ENCODE data around the gene HSPG2. TPM values are rescaled to one million over a fixed set of nuclear protein-coding genes. Genes with fewer than 3 reads are reported as not detected.
"Not testable (repeated sequence)": the region's sequence is repeated elsewhere in the genome, so short reads cannot be mapped to it uniquely, and the experiment has no call there.

HSPG2 gene
- polyA plus RNA-seq, 1 donor from 2014 or later: 0.79 TPM

DNA sequence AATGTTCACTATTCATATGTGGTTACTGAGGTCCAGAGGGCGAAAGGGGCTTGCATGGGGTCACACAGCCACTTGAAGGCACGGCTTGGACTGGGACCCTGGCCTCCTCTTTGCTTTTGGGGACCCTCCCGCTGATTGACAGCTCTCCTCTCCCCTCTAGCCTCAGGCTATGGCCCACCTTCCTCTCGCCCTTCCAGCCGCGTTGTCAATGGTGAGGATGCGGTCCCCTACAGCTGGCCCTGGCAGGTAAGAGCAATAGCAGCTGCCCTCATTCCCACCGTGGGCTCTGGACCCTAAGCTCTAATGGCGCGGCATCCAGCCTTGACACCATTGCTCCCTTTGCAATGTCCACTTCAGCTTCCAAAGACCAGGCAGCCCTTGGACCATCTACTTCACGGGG lies 41.1 kb upstream of the HSPG2 start:
- H3K36me3 ChIP-seq (ENCODE audit: insufficient read depth, low read length): not testable (repeated sequence)

DNA sequence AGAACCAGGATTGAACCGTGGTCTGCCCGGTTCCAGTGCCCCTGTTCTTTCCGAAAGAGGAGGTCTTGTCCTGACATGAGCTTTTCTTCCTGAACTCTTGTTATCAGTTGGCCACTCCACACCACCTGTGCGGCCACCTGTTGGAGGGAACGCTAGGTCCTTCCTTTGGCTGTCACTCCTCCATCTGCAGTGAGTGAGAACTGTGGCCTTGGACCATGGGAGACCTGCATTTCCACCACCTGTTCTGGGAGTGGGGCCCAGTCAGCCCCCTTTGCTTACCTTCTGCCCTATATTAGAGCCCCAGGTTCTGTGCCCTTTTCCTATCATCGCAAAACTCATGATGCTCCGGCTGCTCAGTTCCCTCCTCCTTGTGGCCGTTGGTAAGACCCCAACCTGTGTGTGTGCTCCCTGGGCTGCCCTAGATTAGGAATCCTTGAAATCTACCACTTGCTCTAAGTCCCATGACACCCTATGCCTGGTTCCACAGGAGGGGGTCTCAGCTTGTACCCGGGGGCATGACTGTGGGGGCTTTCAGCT lies 39.7 kb upstream of the HSPG2 start, which contains the start of gene CELA3B:
CELA3B (plus strand) TSS at position 320 of the 537 bp plus-strand sequence; CDS start at position 338, 18 bp downstream.
- not testable (repeated sequence) for H3K9me2 ChIP-seq (ENCODE audit: insufficient read depth, low read length); H3K9ac ChIP-seq (ENCODE audit: low read length); H2AFZ ChIP-seq (ENCODE audit: low read depth, low read length); H3K79me2 ChIP-seq (replicated peaks; ENCODE audit: insufficient read depth, low read length); H3F3A ChIP-seq (ENCODE audit: insufficient read depth, low read length, poor library complexity, severe bottlenecking); H3K4me2 ChIP-seq (ENCODE audit: low read length); H4K20me1 ChIP-seq (ENCODE audit: insufficient read depth); H3K4me3 ChIP-seq (ENCODE audit: low read length); H3K27me3 ChIP-seq (ENCODE audit: insufficient read depth, low read depth, low read length); H3K9me3 ChIP-seq (ENCODE audit: low read length); H3K27ac ChIP-seq (ENCODE audit: low read length); H3K36me3 ChIP-seq (ENCODE audit: insufficient read depth, low read length)

More for the DNA sequence above, 41.1 kb upstream of the HSPG2 start:
- H3K27me3 ChIP-seq (ENCODE audit: insufficient read depth, low read depth, low read length); H2AFZ ChIP-seq (ENCODE audit: low read depth, low read length); H3K9me2 ChIP-seq (ENCODE audit: insufficient read depth, low read length); H3F3A ChIP-seq (ENCODE audit: insufficient read depth, low read length, poor library complexity, severe bottlenecking); H3K79me2 ChIP-seq (replicated peaks; ENCODE audit: insufficient read depth, low read length); H3K9me3 ChIP-seq (ENCODE audit: low read length); H4K20me1 ChIP-seq (ENCODE audit: insufficient read depth); H3K27ac ChIP-seq (ENCODE audit: low read length); H3K4me2 ChIP-seq (ENCODE audit: low read length); H3K4me3 ChIP-seq (ENCODE audit: low read length); H3K9ac ChIP-seq (ENCODE audit: low read length): not testable (repeated sequence)

DNA sequence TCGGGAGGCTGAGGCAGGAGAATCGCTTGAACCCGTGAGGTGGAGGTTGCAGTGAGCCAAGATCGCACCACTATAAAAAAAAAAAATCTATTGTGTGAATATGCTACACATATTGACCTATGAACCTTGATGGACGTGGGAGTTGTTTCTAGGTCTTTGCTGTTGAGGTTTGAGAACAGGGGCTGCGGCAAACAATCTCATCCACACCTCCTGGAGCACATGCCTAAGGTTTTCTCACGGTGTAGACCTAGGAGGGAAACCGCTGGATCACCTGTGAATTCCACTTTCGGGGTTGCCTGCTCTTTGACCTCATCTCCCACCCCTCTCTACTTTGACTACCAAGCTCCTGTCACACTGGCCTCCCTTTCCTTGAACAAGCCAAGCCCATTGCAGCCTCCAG lies 38.2 kb upstream of the HSPG2 start:
- H3F3A ChIP-seq (ENCODE audit: insufficient read depth, low read length, poor library complexity, severe bottlenecking); H3K9me3 ChIP-seq (ENCODE audit: low read length); H3K4me3 ChIP-seq (ENCODE audit: low read length); H2AFZ ChIP-seq (ENCODE audit: low read depth, low read length); H3K27ac ChIP-seq (ENCODE audit: low read length); H4K20me1 ChIP-seq (ENCODE audit: insufficient read depth); H3K9ac ChIP-seq (ENCODE audit: low read length); H3K36me3 ChIP-seq (ENCODE audit: insufficient read depth, low read length); H3K27me3 ChIP-seq (ENCODE audit: insufficient read depth, low read depth, low read length); H3K4me2 ChIP-seq (ENCODE audit: low read length); H3K9me2 ChIP-seq (ENCODE audit: insufficient read depth, low read length); H3K79me2 ChIP-seq (replicated peaks; ENCODE audit: insufficient read depth, low read length): not testable (repeated sequence)

DNA sequence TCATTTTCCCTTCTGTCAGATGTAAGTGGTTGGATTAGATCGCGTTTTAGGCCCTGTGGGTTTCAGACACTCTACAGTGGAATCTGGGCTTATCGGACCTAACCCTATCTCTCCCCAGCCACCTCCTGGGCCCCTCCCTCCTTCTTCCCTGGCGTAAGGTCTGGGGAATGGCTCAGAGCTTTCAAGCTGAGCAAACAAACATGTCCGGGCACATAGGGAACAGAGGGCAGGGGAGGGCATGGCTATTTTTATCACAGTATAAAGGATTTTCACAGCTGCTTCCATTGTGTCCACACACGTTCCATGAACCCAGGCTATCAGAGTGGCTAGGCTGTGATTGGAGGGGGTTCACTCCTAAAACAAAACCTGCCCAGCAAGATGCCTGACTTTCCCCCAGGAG lies 37.6 kb upstream of the HSPG2 start:
- not testable (repeated sequence) for H3K4me2 ChIP-seq (ENCODE audit: low read length); H3F3A ChIP-seq (ENCODE audit: insufficient read depth, low read length, poor library complexity, severe bottlenecking); H3K9me3 ChIP-seq (ENCODE audit: low read length); H3K27me3 ChIP-seq (ENCODE audit: insufficient read depth, low read depth, low read length); H3K27ac ChIP-seq (ENCODE audit: low read length); H3K36me3 ChIP-seq (ENCODE audit: insufficient read depth, low read length); H3K79me2 ChIP-seq (replicated peaks; ENCODE audit: insufficient read depth, low read length); H4K20me1 ChIP-seq (ENCODE audit: insufficient read depth); H3K9me2 ChIP-seq (ENCODE audit: insufficient read depth, low read length); H2AFZ ChIP-seq (ENCODE audit: low read depth, low read length); H3K4me3 ChIP-seq (ENCODE audit: low read length); H3K9ac ChIP-seq (ENCODE audit: low read length)

DNA sequence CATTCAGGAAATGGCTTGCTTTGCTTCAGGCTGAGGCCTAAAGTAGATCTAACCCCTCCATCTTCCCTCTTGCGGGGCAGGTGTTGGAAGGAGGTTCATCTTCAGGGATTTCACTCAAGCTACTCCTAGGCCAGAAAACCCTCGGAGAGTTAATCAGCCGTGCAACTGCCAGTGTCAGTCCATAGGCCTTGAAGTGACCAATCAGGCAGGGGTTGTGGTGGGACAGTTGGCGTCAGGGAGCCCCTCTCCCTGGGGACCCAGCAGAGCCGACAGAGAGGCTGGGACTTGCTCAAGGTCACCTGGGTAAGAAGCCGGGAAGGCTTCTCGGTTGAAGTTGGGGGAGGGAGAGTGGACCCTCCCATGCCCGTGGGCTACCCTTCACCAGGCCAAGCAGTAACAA lies 36.8 kb upstream of the HSPG2 start:
- H3K4me2 ChIP-seq (ENCODE audit: low read length); H3K36me3 ChIP-seq (ENCODE audit: insufficient read depth, low read length); H3F3A ChIP-seq (ENCODE audit: insufficient read depth, low read length, poor library complexity, severe bottlenecking); H4K20me1 ChIP-seq (ENCODE audit: insufficient read depth); H3K9ac ChIP-seq (ENCODE audit: low read length); H3K27ac ChIP-seq (ENCODE audit: low read length); H3K27me3 ChIP-seq (ENCODE audit: insufficient read depth, low read depth, low read length); H3K9me2 ChIP-seq (ENCODE audit: insufficient read depth, low read length); H3K4me3 ChIP-seq (ENCODE audit: low read length); H2AFZ ChIP-seq (ENCODE audit: low read depth, low read length); H3K79me2 ChIP-seq (replicated peaks; ENCODE audit: insufficient read depth, low read length); H3K9me3 ChIP-seq (ENCODE audit: low read length): not testable (repeated sequence)

DNA sequence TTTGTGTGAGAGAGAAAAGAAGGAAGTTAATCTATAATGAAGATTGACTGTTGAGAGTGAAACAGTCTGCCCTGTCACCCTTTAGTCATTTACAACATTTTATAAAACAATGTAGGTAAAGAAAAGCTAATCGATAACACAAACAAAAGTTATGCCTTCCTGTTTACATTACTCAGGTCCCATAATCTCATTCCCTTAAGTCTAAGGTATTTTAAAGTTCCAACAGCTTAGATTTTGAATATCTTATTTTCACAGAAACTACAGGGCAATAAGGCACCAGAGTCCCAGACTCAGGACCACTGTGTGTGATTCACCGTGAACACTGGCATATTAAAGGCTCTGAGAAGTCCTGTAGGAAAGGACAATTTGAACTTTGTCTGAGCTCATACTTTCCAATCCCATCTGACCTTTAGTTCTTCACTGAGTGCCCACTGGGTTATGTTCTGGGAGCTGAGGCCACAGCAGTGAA lies 35.9 kb upstream of the HSPG2 start:
- H3K36me3 ChIP-seq (ENCODE audit: insufficient read depth, low read length); H3K79me2 ChIP-seq (replicated peaks; ENCODE audit: insufficient read depth, low read length); H3K9me3 ChIP-seq (ENCODE audit: low read length); H3K9ac ChIP-seq (ENCODE audit: low read length); H3K27me3 ChIP-seq (ENCODE audit: insufficient read depth, low read depth, low read length); H3K9me2 ChIP-seq (ENCODE audit: insufficient read depth, low read length); H4K20me1 ChIP-seq (ENCODE audit: insufficient read depth); H3F3A ChIP-seq (ENCODE audit: insufficient read depth, low read length, poor library complexity, severe bottlenecking); H2AFZ ChIP-seq (ENCODE audit: low read depth, low read length); H3K4me2 ChIP-seq (ENCODE audit: low read length); H3K4me3 ChIP-seq (ENCODE audit: low read length); H3K27ac ChIP-seq (ENCODE audit: low read length): not testable (repeated sequence)

DNA sequence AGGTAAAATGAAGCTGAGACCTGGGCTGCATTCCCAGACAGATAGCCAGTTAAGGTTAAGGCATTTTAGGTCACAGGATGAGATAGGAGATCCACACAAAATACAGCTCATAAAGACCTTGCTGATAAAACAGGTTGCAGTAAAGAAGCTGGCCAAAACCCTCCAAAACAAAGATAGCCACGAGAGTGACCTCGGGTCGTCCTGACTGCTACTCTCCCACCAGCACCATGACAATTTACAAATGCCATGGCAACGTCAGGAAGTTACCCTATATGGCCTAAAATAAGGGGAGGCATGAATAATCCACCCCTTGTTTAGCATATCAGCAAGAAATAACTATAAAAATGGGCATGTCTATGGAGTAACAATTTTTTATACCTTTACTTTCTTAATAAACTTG lies 33.4 kb upstream of the HSPG2 start:
- not testable (repeated sequence) for H3K9ac ChIP-seq (ENCODE audit: low read length); H3K79me2 ChIP-seq (replicated peaks; ENCODE audit: insufficient read depth, low read length); H3F3A ChIP-seq (ENCODE audit: insufficient read depth, low read length, poor library complexity, severe bottlenecking); H3K4me3 ChIP-seq (ENCODE audit: low read length); H3K36me3 ChIP-seq (ENCODE audit: insufficient read depth, low read length); H2AFZ ChIP-seq (ENCODE audit: low read depth, low read length); H3K27me3 ChIP-seq (ENCODE audit: insufficient read depth, low read depth, low read length); H3K4me2 ChIP-seq (ENCODE audit: low read length); H3K9me2 ChIP-seq (ENCODE audit: insufficient read depth, low read length); H3K27ac ChIP-seq (ENCODE audit: low read length); H4K20me1 ChIP-seq (ENCODE audit: insufficient read depth); H3K9me3 ChIP-seq (ENCODE audit: low read length)

DNA sequence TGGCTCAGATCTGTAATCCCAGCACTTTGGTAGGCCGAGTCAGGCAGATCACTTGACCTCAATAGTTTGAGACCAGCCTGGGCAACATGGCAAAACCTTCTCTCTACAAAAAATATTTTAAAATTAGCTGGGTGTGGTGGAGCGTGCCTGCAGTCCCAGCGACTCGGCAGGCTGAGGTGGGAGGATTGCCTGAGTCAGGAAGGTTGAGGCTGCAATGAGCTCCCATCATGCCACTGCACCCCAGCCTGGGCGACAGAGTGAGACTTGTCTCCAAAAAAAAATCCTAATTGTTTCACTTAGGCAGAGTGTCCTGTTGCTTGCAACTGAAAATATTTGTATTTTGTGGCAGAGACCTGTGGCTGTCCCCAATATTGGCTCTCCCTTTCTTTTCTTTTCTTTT lies 32.0 kb upstream of the HSPG2 start:
- not testable (repeated sequence) for H3F3A ChIP-seq (ENCODE audit: insufficient read depth, low read length, poor library complexity, severe bottlenecking); H3K9me2 ChIP-seq (ENCODE audit: insufficient read depth, low read length); H3K27ac ChIP-seq (ENCODE audit: low read length)

More for the DNA sequence above, 32.0 kb upstream of the HSPG2 start:
- not testable (repeated sequence) for H3K4me2 ChIP-seq (ENCODE audit: low read length); H3K79me2 ChIP-seq (replicated peaks; ENCODE audit: insufficient read depth, low read length); H3K27me3 ChIP-seq (ENCODE audit: insufficient read depth, low read depth, low read length); H4K20me1 ChIP-seq (ENCODE audit: insufficient read depth); H3K9ac ChIP-seq (ENCODE audit: low read length); H3K4me3 ChIP-seq (ENCODE audit: low read length); H2AFZ ChIP-seq (ENCODE audit: low read depth, low read length); H3K9me3 ChIP-seq (ENCODE audit: low read length); H3K36me3 ChIP-seq (ENCODE audit: insufficient read depth, low read length)

Measured in neural cell (in vitro differentiated cells).